ENCODE data around the gene GOLPH3L.

DNA sequence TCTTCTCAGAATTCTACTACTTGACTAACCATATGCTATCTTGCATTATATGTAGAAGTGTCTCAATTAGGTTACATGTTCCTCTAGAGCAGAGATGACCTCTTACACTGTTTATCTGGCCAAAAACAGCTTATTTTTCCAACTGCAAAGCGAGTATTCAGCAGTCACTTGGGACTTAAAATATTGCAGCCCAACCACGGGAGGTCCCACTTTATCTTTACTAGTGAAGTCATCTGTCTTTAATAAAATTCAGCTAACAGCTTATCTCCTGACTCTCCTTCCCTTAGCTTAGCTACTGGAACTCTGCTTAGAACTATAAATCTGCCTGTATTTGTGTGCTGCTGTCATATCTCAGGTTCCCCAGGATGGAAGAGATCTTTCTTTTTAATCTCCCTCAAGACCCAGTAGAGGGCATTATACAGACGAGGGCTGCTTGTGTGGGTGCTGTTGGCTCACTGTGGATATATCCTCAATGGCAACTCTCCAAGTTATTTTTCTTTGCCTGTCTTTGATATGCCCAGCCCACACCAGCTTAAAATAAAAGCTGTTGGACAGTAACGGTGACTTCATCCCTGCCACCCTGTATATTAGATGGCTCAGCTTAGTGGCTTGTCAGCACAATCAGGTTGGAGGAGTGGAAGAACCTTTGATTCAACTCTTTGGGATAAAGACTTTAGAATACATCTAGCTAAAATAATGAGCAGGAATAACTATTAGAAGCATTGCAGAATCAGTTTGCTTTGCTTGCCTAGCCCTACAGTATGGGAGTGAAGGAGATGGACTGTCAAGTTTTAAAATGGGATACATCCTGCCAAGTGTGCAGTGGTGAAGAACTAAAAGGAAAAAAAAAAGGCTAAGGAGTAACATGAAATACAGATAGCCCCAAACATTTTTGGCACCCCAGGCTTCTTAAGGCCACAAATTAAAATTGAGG lies 77.1 kb downstream of the GOLPH3L start:
- TF ChIP-seq EZH2 (IDR thresholded peaks at IDR 0.05; ENCODE audit: borderline replicate concordance, insufficient read depth, low read depth, low read length, poor library complexity, severe bottlenecking) = no peak
- TF ChIP-seq, protein P1, sequence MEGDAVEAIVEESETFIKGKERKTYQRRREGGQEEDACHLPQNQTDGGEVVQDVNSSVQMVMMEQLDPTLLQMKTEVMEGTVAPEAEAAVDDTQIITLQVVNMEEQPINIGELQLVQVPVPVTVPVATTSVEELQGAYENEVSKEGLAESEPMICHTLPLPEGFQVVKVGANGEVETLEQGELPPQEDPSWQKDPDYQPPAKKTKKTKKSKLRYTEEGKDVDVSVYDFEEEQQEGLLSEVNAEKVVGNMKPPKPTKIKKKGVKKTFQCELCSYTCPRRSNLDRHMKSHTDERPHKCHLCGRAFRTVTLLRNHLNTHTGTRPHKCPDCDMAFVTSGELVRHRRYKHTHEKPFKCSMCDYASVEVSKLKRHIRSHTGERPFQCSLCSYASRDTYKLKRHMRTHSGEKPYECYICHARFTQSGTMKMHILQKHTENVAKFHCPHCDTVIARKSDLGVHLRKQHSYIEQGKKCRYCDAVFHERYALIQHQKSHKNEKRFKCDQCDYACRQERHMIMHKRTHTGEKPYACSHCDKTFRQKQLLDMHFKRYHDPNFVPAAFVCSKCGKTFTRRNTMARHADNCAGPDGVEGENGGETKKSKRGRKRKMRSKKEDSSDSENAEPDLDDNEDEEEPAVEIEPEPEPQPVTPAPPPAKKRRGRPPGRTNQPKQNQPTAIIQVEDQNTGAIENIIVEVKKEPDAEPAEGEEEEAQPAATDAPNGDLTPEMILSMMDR (IDR thresholded peaks at IDR 0.05) = no peak
